LHCN-M2 (cell line): Measurements from ENCODE around the gene TNS4. TPM values are rescaled to one million over a fixed set of nuclear protein-coding genes. Genes with fewer than 3 reads are reported as not detected.
"Not testable (repeated sequence)": the region's sequence is repeated elsewhere in the genome, so short reads cannot be mapped to it uniquely, and the experiment has no call there.

Experiments used
- DNase-seq: peaks from one replicate; pipeline ENCODE4 v3.0.0-alpha.2; 2012; ENCODE audit warnings: low read depth
- polyA plus RNA-seq: library from polyadenylated mRNA; unstranded; fragments of >200 nt; gene quantifications from one replicate; pipeline ENCODE4 v1.2.1, GENCODE V29; 2012; ENCODE audit warnings: missing spikeins
- total RNA-seq: library from RNA; depleted of rRNA; stranded (reverse); fragments of >200 nt; gene quantifications from 2 replicates; pipeline ENCODE4 v1.2.3, GENCODE V29; 2014; rRNA removed

TNS4 gene, protein sequence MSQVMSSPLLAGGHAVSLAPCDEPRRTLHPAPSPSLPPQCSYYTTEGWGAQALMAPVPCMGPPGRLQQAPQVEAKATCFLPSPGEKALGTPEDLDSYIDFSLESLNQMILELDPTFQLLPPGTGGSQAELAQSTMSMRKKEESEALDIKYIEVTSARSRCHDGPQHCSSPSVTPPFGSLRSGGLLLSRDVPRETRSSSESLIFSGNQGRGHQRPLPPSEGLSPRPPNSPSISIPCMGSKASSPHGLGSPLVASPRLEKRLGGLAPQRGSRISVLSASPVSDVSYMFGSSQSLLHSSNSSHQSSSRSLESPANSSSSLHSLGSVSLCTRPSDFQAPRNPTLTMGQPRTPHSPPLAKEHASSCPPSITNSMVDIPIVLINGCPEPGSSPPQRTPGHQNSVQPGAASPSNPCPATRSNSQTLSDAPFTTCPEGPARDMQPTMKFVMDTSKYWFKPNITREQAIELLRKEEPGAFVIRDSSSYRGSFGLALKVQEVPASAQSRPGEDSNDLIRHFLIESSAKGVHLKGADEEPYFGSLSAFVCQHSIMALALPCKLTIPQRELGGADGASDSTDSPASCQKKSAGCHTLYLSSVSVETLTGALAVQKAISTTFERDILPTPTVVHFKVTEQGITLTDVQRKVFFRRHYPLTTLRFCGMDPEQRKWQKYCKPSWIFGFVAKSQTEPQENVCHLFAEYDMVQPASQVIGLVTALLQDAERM
- total RNA-seq, result not detected in 2 replicates
- polyA plus RNA-seq, result 0.05 TPM

DNA sequence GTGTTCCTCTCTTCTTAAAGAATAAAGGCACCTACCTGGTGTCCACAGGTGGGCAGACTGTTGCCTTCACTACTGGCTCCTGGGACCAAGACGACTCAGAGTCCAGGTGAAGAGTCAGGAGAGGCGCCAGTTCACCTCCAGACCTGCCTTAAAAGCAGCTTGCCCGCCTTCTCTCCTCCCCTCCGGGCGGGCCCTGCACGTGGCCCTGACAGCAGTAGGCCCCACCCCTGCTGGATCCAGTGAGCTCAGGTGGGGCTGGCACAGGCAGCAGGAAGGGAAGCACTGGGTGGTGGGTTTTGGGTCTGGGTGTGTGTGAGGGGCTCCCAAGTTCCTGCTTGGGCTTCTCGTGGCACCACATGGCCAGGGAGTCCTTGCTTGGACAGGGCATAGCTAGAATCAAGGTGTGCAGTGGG, at the start of gene TNS4:
Gene TNS4, minus strand, starts transcription at position 125 of the 413 bp plus-strand sequence. CDS start 5,198 bp downstream, outside the sequence.
- DNase-seq, result no peak

DNA sequence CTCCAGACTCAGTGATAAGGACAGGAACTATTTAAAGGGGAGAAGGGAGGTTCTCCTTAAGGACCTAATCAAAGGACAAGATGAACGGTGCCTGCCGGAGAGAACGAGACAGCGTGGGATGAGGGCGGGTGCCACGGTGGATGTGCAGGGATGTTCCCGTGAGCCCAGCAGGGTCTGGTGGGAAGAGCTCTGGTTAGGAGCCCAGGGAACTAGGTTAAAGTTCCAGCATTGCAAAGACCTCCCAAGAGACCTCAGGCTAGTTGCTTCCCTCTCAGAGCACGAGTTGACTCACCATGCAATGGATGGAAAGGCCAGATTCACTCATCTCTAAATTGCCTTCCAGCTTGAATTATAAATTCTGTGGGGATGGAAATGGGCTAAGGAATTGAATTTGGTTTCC, 49.2 kb upstream of the TNS4 start:
- DNase-seq, result peak; percentile 96

DNA sequence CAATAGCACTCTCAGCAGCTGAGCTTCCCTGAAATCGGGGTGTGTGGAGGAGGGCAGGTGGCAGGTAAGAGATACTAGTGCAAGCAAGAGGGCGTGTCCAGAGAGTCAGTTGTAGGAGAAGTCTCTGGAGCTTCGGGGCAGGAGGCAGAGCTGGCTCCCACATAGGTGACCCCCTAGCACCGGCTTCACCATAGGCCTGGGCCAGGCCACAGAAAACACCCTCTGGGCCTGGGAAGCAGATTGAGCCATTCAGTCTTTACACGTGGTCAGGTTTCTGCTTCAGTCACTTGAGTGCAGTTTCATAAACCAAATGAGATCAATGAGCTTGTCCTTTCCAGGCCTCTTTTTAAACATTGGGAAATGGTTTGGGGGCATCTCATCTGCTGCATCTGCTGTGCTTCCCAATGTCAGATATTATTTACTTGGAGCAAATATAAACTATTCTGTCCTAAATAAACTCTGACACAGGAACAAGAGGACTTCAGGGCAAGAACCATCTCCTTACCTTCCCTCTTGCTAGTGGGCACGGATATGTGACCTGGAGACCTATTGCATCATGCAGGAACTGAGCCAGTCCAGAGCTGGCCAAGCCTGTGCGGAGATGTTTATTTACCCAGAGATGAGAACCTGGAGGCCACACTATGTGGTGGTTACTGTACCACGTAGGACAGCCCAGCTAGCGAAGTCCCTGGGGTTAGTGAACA, 47.7 kb upstream of the TNS4 start:
- DNase-seq, result peak; percentile 90

DNA sequence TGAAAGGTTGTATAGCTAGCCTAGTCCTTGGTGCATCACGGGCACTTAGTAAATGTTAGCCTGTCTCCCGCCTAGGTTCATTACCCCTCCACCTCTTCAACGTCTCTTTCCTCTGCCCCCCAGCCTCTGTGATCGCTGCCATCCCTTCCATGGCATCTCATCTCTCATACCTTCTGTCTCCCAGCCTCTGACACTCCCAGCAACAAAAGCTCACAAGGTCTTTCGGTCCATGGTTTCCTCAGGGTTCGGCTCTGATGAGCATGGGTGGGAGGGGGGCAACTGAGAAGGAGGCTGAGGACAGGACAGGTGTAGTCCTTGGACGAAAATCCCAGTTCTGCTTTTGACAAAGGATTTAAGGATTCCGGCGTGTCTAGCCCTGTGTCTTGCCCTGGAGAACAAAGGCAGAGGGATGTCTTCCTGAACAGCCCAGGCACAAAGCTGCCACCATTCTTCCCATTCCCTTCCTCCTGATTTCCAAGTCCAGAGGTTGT, 47.1 kb upstream of the TNS4 start:
- DNase-seq, result no peak

DNA sequence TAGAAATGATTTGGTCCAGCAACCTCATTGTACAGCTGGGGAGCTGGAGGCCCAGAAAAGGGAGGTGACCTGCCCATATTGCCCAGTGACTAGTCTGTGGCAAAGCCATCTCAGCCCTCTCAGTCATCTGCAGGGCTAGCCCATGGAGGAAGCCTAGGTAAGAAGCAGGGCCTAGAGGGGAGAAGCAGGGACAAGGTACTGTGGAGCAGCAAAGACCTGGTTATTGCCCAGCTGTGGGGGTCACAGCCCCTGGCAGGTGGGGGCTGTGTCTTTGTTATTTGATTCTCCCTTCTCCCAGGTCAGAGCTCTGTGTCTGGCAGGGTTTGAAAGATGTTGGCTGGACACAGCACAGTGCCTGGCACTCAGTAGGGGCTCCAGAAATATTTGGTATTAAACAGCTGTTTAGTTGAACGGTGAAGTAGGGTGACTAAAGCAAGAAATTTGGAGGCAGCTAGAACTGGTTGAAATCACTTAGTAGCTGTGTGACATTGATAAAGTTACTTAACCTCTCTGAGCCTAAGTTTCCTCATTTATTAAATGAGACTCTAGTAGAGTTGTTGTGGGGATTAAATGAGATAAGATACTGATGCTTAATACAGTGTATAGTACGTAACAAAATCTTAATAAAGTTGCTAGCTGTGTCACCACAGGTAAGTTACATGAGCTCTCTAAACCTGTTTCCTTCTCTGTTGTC, 46.5 kb upstream of the TNS4 start:
- no peak for DNase-seq

DNA sequence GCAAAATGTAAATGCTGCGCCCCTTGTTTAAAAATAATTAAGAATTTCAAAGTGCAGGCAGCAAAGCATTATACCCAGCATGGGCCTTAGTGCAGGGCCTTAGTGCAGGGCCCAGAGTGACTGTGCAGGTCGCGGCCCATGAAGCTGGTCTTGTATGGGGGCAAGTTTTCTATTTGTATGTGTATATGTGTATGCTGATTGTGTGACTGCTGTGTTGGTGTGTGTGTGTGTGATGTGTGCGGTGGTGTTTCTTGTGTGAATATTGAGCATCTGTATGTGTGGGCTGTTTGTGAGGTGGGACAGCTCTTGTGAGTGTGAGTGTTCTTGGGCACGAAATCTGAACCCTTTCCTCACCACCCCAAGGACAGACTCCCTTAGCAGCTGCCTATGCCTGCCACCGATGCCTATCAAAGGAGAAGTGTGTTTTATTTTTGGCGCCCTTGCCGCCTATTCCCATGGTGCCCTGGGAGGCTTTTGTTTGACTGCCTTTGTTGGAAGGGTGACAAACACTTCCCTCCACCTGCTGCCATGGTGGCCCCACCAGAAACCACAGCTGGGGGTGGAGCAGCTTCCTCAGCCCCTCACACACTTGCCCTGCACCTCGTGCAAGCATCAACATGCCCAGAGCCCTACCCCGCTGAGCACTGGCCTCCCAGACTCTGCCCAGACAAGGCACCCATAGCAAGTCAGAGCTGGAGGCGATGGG, 45.8 kb upstream of the TNS4 start:
- DNase-seq, result peak; percentile 97

DNA sequence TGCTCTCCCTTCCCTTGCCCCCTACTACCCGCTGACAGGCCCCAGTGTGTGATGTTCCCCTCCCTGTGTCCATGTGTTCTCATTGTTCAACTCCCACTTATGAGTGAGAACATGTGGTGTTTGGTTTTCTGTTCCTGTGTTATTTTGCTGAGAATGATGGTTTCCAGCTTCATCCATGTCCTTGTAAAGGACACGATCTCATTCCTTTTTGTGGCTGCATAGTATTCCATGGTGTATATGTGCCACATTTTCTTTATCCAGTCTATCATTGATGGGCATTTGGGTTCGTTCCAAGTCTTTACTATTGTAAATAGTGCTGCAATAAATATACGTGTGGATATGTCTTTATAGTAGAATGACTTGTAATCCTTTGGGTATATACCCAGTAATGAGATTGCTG, 45.1 kb upstream of the TNS4 start:
- DNase-seq, result not testable (repeated sequence)

DNA sequence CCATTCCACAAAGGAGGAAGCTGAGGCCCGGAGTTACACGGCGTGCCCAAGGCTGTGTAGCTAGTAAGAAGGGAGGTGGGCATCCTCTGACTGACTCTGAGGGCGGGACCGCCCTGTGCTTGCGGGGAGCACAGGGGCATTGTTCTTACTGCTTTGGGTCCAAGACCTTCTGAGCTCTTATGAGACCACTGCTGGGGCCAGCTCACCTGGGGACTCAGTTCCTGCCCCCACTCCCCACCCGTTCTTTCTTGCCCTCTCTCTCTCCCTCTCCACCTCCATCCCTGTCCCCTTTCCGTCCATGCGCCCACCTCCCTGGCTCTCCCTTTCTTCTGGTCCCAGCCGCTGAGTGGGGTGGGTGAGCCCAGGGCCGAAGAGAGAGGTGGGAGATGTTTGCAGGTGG, 44.2 kb upstream of the TNS4 start:
- no peak for DNase-seq

DNA sequence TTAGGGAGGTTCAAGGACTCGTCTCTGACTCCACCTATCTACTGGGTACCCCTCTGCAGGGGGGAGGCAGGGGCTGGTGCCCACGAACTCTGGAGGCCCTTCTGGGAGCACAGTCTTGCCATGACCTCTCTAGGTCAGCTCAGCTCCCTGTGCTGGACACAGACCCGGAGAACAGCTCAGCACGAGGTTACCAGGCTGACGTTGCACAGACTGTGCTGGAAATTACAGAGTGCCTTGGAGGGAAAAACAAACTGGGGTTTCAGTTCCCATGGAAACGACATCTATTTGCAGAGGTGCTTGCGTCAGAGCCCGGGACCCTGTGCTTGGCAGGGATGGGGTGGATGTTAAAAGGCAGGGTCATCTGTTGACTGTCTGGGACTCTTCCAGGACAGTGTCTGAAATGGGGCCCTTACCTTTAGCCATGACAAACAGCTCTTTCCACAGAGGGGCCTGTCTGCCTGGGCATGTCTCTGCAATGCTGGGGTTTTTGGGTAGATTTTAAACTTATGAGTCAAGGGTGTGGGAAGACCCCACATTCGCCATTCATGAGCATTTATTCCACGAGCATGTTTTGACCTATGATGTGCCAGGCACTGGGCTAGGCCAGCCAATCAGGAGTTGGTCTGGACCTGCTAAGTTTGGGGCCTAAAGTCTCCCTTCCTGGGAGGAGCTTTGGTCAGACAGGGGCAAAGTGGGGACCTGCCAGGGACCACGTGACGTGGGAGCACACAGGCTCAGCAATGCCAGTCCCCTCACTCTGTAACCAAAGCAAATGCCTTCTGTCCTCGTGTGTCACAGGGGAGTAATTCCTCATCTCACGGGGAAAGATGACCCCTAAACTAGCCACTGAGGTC, 41.4 kb upstream of the TNS4 start:
- DNase-seq, result peak; percentile 90

DNA sequence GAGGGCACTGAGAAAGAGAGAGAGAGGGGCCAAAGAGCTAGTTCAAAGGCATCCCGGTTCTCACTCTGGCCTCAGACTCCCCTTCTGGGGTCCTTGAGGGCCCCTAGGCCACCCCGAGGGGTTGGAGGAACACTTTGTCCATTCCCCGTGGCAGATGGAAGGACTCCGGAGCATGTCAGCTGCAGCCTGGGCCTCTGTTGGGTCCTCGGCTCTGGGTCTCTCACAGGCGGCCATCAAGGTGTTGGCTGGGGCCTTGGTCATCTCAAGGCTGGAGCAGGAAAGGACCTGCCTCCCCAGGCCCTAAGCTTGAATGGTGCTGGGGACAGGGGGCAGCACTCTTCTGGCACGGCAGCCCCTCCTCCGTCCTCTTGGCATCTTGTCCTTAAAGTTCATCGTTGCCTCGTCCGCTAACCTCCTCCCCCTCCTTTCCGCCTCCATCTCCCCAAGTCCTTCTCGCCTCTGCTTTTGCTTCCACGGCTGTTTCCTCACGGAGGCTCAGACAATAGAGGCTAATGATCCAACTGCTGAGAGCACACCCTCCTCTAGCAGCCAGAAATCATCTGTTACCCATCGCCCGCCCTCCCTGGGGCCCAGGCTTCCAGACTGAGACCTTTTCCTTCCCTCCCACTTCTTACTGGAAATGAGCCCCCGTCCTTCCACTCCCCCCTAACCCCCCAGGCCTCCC, 40.6 kb upstream of the TNS4 start:
- no peak for DNase-seq

DNA sequence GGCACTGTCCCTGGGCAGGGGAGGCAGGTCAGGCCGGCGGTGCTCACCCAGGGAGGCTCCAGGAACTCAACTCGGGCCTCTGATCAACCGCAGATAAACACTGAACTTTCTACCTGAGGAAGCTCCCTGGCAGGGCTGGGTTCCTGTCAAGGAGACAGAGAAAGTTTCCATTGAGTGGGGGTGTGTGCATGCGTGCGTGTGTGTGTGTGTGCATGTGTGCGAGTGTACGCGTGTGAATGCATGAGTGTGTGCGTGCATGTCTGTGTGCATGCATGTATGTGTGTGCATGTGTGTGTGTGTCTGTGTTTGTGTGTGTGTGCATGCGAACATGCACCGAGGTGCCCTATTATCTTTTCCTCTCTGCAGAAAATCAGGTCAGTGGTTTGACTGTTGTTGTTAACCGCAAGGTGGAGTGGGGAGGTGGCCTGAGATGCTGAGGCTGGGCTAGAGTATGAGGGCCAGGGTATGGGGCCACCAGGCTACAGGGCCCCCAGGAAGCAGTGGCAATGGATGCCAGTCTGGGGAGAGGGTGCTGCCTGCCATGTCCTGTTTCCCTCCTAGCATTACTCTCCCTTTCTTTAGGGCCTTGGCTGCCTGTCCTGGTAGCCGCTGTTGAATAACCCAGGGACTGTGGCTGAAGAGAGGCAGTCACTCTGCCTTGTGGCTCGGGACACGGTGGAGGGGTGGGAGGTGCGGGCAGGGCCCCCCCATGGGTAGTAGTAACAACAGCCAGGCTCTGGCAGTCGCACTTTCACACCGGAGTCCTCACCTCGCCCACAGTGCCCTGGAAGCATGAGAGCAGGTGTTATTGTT, 39.8 kb upstream of the TNS4 start:
- no peak for DNase-seq

DNA sequence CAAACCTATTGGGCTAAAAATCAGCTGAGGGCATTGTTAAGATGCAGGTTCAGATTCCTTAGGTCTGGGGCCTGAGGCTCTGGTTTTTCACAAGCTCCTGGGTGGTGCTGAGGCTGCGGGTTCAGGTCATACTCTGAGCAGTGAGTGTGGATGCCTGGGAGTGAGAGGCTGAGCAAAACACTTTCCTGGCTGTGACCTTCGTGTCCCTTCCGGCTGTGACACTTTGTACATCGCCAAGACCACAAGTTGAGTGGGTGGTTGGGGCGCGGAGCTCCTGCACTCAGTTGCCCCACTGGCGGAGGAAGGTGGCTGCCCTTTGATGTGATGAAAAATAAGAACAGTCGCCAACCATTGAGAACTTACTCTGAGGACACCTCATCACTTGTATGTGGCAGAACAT, 39.0 kb upstream of the TNS4 start:
- no peak for DNase-seq

DNA sequence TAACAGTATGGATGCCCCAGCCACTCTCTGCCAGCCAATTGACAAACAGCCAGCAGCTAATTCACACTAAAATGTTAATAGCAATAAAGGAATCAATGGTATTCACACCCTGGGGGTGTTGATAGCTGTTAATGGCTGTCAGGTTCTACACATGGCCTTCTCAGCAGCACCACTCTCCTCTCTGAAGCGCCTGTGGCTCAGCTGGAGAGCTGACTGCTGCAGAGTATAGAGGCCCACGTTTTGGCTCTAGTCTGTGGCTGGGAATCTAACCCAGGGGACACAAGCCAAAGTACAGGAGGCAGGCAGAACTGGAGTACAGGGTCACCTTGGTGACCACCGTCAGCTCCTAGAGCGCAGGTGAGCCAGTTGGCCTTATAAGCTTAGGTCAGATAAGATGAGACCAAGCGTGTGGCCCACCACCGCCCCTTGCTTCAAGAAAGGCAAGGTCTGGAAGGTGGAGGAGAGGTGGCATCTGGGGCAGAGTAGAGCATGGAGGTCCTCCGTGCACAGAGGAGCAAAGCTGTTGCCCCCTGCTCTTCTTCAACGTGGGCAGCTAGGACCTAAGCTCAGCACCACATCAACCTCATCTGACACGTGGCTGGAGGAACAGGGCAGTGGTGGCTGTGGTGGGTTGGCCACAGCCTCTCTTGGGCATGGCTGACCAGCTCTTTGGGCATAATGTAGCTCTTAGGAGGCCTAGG, 38.4 kb upstream of the TNS4 start:
- no peak for DNase-seq

DNA sequence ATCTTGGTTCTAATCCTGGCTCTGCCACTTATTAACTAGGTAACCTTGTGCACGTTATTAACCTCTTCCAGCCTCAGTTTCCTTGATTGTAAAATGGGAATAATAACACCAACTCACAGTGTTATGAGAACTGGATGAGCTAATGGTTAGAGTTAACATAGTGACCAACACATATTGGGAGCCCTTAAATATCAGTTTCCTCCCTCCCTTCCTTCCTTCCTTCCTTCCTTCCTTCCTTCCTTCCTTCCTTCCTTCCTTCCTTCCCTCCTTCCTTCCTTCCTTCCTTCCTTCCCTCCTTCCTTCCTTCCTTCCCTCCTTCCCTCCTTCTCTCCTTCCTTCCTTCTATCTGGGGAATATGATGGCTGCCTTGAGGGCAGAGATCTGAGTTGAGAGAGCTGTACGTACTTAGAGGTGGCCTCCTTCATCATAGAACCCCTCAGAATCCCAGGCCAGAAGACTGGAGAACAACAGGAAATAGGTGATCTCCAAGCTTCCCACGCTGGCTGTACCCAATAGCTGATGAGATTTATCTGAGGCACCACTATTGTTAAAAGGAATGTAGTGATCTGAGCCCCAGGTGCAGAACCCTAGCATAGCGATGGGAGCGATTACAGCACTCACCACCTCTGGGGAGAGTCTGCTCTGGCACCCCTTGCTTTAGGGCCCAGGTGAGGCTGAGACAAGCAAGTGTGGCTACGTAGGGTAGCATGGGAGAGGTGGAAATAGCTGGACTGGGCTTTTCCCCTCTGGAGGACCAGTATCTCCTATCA, 37.7 kb upstream of the TNS4 start:
- no peak for DNase-seq

DNA sequence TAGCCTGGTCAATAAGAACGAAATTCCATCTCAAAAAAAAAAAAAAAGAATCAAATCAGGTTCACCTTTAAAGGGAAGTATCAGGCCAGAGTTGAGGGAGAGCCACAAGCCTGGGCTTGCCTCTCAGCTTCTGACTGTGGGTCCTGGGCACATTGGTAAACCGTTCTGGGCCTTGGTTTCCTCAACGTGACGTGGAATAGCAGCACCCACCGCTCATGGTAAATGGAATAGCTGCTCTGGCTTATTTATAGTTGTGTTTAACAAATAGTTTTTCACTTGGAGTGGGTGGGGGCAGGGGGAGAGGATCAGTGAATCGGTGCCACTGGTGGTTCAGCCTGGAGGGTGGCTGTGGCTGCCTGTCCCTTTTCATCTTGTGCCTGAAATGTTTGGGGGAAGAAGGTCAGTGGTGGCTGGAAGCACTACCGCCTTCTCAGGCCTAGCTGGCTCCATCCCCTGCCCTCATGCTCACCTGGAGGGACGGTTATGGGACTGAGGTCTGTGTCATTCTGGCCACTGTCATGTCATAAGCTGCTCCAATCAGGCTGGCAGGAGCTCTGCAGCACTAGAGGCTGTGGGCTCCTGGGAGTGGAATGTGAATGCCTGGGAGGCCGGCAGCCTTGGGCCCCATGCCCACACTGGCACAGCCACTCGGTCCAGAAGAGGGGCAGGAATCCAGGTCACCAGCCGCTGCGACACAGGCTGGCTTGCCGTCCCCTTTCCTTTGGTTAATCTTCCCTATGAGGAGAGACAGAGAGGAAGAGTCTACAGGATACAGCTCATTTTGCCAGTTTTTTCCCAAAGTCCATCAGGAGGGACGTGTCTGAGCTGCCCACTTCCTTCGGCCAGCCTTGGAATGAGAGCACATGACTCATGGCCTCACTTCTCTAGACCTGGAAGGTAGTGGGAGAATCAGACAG, 36.9 kb upstream of the TNS4 start:
- no peak for DNase-seq
